HG03175 (cell line): ENCODE data around the gene SLC25A5.
"Not testable (repeated sequence)": the region's sequence is repeated elsewhere in the genome, so short reads cannot be mapped to it uniquely, and the experiment has no call there.

Experiments used
- ATAC-seq: cut with Tn5 transposase; IDR thresholded peaks from one replicate; pipeline ENCODE4 v1.9.1; 2021; ENCODE audit warnings: mild to moderate bottlenecking, moderate library complexity; ENCODE audit not compliant: unreplicated experiment

The SLC25A5 gene

DNA sequence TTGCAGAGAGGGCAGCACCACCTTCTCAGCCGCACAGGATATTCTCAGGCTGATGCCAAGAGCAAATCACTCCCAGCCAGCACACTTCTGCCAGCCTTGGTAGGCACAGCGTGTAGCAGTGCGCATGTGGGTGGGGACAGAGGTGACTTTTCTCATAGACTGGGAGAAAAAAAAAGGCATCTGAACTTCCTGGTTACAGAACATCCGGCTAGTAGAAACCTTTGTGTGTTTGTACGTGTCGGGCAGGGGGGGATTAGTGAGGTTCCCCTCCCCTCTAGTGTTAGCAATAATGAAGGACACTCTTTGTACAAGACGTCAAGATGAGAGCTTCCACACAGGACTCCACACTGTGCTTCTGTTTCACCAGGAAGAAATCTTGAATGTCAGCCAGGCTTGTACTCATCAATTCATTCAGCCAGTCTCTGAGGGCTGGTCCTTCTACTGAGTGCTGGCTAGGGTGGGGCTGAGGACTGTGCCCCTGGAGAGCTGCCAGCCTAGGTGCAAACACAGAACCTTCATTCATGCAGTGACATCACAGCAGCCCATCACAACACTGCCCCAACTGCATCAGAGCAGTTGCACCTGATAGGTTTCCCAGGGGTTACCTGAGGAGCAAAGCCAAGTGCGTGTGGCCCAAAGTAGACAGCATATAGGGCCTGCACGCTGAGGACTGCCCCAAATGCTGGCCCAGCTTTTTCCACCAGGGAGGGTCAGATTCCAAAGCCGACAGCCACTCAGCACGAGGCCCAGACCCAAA is 34.7 kb downstream of the SLC25A5 start:
- no peak for ATAC-seq

DNA sequence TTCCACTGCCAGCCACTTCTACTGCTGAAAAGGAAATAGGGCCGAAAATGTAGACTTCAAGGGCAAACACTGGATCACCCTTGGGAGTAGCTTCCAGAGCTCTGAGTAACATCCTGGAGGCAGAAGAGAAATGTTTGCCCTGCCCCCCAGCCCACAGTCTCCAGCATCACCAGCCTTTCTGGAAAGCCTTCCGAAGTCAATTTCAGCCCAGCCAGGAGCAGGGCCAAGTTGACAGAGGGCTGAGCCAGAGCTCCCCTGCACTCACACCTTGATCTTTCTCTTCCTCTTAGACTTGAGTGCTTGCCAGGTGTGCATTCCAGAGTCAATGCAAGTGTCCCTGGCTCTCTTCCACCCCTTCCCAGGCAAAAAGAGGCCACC is 35.2 kb downstream of the SLC25A5 start:
- ATAC-seq = no peak

DNA sequence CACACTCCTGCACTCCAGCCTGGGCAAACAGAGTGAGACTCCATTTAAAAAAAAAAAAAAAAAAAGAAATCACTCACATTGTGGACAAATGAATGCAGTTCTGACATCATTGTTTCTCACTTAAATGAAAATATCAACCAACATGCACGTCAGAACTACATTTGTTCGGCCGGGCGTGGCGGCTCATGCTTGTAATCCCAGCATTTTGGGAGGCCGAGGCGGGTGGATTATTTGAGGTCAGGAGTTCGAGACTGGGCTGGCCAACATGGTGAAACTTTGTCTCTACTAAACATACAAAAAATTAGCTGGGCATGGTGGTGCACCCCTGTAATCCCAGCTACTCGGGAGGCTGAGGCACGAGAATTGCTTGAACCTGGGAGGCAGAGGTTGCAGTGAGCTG is 36.9 kb downstream of the SLC25A5 start:
- ATAC-seq = not testable (repeated sequence)

DNA sequence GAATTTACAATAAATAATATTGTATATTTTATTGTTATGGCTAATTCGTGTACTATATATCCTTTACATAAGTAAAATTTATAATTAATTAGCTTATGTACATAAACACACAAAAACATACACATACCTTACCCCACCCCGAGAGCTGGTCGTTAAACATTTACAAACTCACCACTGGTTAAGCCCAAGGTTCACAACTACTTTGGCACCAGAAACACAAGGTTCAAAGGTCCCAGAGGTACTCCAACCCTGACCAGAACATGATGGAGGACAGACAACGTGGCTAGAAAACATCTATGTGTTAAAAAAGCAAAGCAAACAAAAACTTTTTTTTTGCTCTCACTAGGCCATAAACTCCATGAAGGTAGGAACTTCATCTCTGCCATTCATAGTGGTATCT is 37.7 kb downstream of the SLC25A5 start:
- ATAC-seq = no peak

DNA sequence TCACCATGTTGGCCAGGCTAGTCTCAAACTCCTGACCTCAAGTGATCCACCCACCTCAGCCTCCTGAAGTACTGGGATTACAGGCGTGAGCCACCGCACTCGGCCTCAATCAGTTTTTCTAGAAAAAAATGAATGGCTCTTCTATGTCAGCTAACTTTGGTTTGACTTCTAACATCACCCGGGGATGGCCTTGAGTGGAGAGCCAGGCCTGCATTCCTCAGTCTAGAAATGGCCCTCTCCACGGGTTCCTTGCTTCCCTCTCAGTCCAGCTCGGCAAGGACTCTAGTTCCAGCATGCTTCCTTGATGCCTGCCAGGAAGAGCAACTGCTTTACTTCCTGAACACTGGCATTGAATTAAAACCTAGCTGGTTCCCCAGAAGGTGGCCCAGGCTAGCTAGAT is 39.0 kb downstream of the SLC25A5 start:
- ATAC-seq = no peak

DNA sequence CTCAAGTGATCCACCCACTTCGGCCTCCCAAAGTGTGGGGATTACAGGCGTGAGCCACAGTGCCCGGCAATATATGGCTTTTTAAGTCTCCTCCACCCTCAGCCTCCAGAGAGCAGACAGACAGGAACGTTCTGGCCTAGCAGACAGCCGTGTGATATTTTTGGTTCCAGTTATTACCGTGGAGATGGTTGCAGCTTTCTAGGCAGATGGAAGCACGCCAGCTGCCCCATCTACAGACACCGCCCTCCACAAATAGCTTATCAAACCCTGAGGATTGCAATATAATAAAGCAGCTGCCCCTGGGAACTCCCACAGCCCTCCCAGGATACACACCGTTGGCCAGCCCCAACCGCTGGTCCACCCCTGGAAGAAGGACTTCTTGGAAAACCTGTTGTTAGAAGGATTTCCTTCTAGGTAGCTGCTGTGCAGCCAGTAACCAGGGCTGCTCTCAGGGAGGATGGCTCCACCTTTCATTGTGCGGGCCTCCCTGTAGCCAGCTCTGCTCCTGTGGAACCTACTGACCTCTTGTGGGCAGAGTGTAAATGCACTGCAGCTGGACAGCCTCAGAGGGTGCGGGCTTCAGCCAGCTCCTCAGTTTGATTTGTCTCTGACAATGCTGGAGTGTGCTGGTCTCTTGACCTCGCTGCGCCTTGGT is 44.0 kb downstream of the SLC25A5 start:
- peak; percentile 70 for ATAC-seq

DNA sequence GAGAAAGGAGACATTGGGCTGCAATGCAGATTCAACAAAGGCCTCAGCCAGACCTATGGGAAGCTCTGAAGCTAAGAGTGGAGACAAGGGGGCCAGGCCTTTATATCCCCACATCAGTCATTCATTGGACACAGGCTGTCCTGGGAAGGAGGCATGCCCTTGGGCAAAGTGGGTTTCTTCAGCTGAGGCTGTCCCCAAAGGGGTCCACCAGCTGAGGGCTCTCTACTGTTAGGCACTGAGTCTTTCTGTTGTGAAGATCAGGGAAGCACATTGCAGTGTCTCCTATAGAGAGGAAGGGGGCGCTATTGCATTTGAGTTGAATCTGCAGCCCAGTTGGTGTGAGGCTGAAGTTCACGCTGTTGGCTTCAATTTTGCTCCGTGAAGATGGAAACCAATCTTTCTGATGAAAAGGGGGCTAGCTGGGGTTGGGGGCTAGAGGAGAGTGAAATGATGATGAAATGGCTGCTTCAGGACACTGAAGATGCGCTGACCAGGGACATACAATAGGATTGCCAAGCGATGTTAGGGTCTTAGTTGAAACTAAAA is 48.0 kb downstream of the SLC25A5 start:
- peak; percentile 69 for ATAC-seq

DNA sequence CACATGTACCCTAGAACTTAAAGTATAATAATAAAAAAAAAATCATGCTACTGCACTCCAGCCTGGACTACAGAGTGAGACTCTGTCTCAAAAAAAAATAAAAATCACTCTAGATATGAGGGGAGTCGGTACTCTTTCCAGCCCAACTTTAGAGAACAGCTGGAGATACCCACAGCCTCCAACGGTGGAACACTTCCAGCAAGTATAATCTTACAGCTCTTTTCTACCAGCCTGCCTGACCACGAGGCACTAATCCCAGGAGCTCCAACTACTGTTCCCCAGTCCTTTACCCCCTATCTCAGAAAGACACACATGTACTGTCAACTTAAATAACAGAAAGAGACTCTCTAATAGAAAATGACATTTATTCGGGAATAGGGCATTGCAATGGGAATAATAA is 50.1 kb downstream of the SLC25A5 start:
- ATAC-seq = no peak
